A673 (cell line): ENCODE data around the gene POLR3G.

ENCODE experiments used
- CTCF ChIP-seq: fragments of 300-800, 200-600 bp; sonication (generic); conservative IDR thresholded peaks from 2 replicates; pipeline ENCODE4 v1.5.1; 2017; ENCODE audit warnings: low read depth, mild to moderate bottlenecking, antibody characterized with exemption, low read length, moderate library complexity, mixed read lengths
- EZH2 ChIP-seq: fragments of 200-600 bp; sonication (generic); IDR thresholded peaks from 2 replicates; pipeline ENCODE4 v1.6.1; 2017; ENCODE audit warnings: borderline replicate concordance, low read depth, mild to moderate bottlenecking, mixed read lengths, antibody characterized with exemption, low read length; ENCODE audit not compliant: poor library complexity, severe bottlenecking

GRCh38 chr5:90472783-90473395 lies 1.8 kb upstream of the POLR3G start:
- no peak for TF ChIP-seq CTCF
- no peak for TF ChIP-seq EZH2
